Dermis blood vessel endothelial cell (primary cell): Measurements from ENCODE around the gene ONECUT3. TPM values are rescaled to one million over a fixed set of nuclear protein-coding genes. Genes with fewer than 3 reads are reported as not detected.
A peak's percentile ranks its signal among the peaks of the same experiment; 100 is the strongest.

Source experiments
- DNase-seq: peaks from one replicate; pipeline ENCODE4 v3.0.0; 2010
- total RNA-seq: library from RNA; depleted of rRNA; stranded (reverse); fragments of >200 nt; gene quantifications from 2 replicates; pipeline ENCODE4 v1.2.3, GENCODE V29; 2014

The ONECUT3 gene
- total RNA-seq, 1 donor from 2014 or later, result not detected

GRCh38 chr19:1742989-1743696, 10.2 kb upstream of the ONECUT3 start:
- no peak for DNase-seq

DNA sequence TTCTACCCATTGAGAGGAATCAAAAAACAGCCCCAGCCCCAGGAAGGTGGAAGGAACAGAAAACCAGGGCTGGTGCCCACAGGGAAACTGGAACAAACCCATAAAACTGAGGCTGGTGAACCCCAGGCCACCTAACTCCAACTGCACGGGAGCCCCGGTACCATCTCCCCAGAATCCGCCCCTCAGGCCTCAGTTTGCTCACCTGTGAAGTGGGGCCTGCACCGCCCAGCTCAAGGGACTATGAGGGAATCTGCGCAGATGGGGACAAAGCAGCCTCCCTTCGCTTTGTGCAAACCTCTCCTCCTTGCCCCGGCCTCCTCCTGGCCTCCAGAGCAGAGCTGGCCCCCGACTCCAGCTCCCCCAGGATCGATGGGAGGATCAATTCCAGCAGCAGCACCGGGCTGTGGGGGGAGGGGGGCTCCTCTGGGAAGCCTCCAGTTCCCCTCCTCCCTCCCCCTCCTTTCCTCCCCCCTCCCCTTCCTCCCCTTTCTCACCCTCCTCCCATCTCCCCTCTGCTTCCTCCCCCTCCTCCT, 9.1 kb upstream of the ONECUT3 start:
- no peak for DNase-seq

DNA sequence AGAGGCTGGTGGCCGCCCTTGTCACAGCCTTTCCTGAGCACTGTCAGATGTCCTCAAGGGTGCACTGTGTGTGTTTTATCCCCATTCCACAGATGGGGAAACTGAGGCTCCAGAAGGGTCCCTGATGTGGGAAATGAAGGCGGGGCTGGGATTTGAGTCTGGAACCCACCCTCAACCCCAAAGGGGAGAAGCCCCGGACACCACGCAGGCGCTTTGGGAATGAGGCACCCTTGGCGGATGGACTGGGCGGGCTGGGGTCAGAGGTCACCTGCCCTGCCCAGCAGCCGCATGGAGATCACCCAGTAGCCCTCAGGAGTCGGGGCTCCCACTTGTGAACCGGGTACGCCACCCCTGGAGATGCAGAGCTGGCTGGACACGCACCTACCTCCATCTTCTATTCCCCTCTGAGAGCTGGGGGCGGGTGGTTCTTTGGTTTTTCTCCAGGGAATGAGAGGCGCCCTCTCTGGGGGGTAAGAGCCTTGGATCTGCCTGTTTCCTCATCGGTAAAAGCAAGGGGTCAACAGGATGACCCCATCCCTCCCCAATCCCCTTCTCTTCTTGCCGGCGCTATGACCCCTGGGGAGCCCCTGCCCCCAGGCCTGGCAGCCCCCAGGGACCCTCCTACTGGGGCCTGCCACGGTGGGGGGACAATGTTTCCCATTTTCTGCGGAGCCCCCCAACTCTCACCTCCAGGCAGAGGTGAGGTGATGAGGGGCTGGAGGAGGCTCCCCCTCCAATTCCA, 8.3 kb upstream of the ONECUT3 start:
- no peak for DNase-seq

GRCh38 chr19:1745589-1746031, 7.7 kb upstream of the ONECUT3 start:
- no peak for DNase-seq

- DNase-seq, result no peak
Observed at GRCh38 chr19:1746401-1747284, 6.7 kb upstream of the ONECUT3 start.

DNA sequence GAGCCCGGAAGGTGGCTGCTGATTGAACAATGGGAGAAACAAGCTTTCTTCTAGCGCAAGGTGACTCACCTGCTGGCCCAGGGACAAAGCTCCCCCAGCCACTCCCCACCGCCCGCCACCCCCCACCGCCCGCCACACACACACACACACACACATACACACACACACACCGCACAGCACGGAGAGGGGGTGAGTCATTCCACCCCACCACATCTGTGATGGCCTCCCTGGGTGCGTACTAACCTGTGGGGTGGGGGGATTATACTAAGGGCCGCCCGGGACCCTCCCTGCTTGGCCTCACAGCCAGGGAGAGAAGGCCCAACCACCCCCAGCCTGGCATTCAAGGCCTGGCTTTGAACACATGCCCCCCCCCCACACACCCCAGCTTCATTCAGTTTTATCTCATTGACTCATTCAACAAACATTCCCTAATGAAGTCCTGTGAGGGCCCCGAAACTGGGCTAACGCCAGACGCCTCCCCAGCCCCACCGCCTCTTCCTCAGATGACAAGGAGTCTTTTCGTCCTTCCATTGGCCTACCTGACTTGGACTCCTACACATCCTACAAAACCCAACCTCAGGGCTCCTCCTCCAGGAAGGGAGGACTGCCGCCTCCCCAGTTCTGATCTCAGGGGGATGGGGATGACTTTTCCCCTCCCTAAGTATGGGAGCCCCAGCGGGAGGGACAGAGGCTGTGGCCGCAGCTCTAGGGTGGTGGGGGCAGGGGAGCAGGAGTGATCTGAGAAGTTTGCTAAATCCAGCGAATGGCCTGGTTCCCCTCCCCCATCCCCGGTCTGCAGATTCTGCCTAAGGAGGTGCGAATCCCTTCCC, 5.8 kb upstream of the ONECUT3 start:
- DNase-seq, result peak; percentile 19

DNA sequence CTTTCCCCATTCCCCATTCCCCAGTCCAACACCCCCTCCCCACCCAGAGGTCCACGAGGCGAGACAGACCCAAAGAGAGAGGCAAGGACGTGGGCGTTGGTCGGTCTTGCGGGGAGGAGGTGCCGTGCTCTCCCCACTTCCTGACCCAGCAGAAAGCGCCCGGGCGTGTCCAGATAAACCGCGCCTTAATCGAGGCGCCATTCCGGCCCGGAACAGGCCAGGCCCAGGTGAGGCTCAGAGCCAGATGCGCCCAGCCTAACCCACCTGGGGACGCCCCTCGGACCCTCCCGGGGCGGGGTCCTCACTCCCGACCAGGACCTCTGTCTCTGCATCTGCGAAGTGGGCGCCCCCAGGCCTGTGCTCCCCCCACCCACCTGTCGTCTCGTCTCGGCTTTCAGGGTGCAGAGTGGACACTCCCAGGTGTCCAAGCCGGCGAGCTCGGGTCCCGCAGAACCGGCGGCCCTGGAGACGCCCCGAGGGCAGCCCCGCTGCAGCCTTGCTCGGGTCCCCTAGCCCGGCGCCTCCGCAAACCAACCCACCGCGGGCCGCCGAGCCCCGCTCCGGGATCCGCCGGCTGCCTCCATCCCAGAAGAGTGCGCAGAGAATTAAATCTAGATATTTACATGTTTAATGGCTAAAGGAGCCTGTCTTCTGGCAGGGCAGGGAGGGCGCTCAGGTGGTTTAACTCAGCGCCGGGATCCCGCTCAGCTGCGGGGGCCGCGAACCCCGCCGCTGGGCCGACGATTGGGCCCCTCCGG, 5.0 kb upstream of the ONECUT3 start:
- no peak for DNase-seq

DNA sequence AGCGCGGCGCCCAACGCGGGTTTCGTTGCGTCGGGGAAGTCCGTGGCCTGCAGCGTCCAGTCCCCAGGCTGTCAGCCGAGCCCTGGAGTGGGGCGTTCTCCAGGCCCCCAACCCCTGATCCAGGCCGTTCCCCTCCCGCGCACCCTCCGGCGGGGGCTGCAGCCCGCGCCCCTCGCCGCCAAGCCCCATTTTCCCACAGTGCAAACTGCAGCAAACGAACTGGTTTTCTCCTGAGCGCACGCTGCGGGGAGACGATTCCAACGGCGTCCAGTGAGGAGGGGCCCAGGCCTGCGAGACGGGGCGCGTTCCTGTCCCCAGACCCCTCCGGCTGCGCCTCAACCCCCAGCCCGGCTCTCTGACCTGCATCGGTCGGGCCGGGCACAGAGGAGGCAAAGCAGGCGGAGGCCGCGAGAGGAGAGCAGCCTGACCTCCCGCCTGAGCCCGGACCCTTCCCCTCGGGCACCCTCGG, 4.4 kb upstream of the ONECUT3 start:
- no peak for DNase-seq

GRCh38 chr19:1749373-1750342, 3.6 kb upstream of the ONECUT3 start:
- DNase-seq, result no peak

GRCh38 chr19:1750343-1751021, 2.8 kb upstream of the ONECUT3 start:
- DNase-seq, result no peak

DNA sequence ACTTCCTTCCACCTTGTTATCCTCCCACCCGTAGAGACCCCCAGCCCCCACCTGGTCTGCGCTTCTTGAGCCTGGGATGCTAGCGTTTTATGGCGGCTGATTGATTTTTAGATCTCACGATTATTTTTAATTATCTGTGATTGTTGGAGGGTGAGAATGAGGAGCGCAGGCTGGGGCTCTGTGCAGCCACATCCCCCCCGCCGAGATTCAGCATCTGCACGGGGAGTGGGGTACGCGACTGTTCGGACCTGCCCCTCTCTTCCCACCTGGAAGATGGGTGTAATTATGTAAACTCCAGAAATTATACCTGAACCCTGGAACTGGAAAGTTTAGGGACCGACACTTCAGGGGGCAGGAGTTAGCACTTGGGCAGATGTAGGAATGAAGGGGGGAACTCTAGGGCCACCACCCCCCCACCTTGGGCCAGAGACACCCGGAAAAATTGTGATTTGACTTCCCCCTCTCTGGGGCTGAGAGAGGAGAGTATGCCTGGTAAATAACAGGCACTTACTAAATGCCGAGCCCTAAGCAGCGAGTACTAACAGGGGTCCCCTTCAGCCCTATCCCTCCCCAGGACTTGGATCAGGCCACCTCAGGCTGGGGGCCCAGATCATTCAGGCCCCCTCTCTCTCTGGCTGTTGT, 1.8 kb upstream of the ONECUT3 start:
- DNase-seq, result no peak

DNA sequence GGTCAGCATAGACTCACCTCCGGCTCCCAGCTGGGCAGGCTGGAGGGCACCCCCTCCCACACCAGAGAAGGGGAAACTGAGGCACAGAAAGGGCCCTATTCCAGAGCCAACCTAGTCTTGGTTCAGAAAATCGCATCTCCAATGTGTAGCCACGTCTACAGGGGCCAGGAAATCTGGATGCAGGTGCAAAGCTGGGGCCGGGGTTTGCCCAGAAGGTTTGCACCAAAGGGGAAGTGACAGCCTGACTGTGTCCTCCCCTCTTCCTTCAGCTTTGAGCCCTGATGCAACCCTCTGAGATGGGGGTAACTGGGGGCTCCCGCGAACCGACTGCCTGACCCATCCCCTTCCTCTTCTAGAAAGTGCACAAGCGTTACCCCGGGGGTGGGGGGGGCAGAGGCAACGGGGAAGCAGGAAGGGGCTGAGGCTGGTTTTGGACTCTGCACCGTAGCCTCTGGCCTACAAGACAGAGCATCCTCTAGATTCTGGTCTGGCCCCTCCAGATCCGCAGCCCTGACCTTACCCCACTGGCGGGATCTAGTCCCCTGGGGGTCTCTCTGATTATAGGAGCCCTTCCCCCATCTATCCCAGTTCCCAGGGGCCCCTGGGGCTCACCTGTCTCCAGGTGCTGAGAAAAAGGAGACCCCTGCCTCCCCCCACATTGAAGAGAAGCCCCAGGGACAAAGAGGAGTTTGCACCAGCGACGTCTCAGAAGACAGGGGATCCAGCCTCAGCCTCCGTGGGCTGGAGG, 1.1 kb upstream of the ONECUT3 start:
- DNase-seq, result no peak

DNA sequence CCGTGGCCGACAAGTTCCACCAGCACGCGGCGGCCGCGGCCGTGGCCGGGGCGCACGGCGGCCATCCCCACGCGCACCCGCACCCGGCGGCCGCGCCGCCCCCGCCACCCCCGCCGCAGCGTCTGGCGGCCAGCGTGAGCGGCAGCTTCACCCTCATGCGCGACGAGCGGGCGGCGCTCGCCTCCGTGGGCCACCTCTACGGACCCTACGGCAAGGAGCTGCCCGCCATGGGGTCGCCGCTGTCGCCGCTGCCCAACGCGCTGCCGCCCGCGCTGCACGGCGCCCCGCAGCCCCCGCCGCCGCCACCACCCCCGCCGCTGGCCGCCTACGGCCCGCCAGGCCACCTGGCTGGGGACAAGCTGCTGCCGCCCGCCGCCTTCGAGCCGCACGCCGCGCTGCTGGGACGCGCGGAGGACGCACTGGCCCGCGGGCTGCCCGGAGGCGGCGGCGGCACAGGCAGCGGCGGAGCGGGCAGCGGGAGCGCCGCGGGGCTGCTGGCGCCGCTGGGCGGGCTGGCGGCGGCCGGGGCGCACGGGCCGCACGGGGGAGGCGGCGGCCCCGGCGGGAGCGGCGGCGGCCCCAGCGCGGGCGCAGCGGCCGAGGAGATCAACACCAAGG, 821 bp downstream of the ONECUT3 start:
- no peak for DNase-seq

GRCh38 chr19:1754636-1755466, 1.5 kb downstream of the ONECUT3 start:
- peak; percentile 15 for DNase-seq

DNA sequence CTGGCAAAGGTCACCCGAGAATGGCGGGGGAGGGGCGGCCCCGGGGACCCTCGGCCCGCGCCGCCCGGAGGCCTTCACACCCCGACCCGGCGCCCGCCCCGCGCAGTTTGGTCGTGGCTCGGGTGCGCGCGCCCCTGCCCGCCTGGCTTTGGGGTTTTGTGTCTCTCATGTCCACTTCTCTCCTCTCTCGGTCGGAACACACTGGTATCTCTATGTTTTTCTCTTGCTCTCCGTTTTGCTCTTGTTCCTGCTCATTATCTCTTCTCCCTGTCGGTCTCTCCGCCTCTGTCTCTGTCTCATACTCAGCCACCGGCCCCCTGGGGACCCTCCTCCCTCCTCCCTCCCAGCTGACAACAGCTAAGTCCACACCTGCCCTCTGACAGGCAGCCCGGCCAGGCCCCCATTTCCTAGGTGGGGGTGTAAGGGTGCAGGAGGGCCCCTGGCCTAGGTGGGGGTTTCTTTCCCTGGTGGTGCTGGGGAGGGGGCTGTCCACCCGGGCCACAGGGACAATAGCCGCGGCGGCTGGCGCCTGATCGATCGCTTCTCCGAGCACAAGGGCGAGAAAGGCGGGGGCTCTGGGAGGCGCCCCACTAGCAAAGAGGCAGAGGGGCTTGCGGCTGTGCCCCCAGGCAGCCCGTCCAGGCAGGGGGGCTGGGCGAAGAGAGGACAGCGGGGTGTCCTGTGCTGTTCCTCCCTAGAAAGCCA, 2.3 kb downstream of the ONECUT3 start:
- no peak for DNase-seq

- no peak for DNase-seq
Observed at GRCh38 chr19:1756264-1756663, 3.0 kb downstream of the ONECUT3 start.
